Thyroid gland (tissue), 4 donors: Measurements from ENCODE around the gene RXRB. TPM values are rescaled to one million over a fixed set of nuclear protein-coding genes. Genes with fewer than 3 reads are reported as not detected.

ENCODE experiments used
- DNase-seq, 2 donors: peaks; one replicate each; pipeline ENCODE4 v3.0.0-alpha.2; 2019
- H3K27ac ChIP-seq, 3 donors: fragments of 200-600 bp; sonication (generic); 1 replicate in 2 of 3; 2 replicates in 1 of 3; pipeline ENCODE4 v1.5.1; 2016 to 2019; ENCODE audit warnings: mild to moderate bottlenecking in 1 of 3, moderate library complexity in 1 of 3
- H3K27me3 ChIP-seq: fragments of 200-600 bp; sonication (generic); one replicate; pipeline ENCODE4 v1.5.1; 2019
- H3K36me3 ChIP-seq, 2 donors: fragments of 200-600 bp; sonication (generic); one replicate each; pipeline ENCODE4 v1.5.1; 2016 to 2019
- H3K4me1 ChIP-seq, 2 donors: fragments of 200-600 bp; sonication (generic); one replicate each; pipeline ENCODE4 v1.5.1; 2017 to 2019
- H3K4me3 ChIP-seq, 3 donors: fragments of 200-600 bp; sonication (generic); replicated peaks in 1 of 3; 1 replicate in 2 of 3; 2 replicates in 1 of 3; pipeline ENCODE4 v1.5.1; 2016; ENCODE audit warnings: mild to moderate bottlenecking in 1 of 3
- H3K9me3 ChIP-seq: fragments of 200-600 bp; sonication (generic); one replicate; pipeline ENCODE4 v1.5.1; 2017
- CTCF ChIP-seq, 6 experiments: fragments of 200-600 bp in 3 of 6; fragments of 450-650 bp in 3 of 6; sonication (generic) in 3 of 6; IDR thresholded peaks; one replicate each; pipeline ENCODE4 v1.5.1; 2016 to 2019; ENCODE audit warnings: antibody characterized with exemption in 6 of 6, mild to moderate bottlenecking in 2 of 6, inconsistent platforms in 1 of 6, moderate library complexity in 1 of 6
- POLR2A ChIP-seq, 2 donors: fragments of 450-650 bp; IDR thresholded peaks; one replicate each; pipeline ENCODE4 v1.6.1; 2017; ENCODE audit warnings: antibody characterized with exemption in 2 of 2, mild to moderate bottlenecking in 2 of 2, moderate library complexity in 1 of 2
- WGBS, 2 donors: methylation state at CpG; one replicate each; pipeline ENCODE4 v1.1.5; 2017; 5-methylcytosine and 5-hydroxymethylcytosine counted together
- intact Hi-C: fragments of 100-400 bp; cut with DNase I; formaldehyde crosslinking; loops from one replicate; pipeline ENCODE4 v1.15.1; 2023
- total RNA-seq, 4 donors: library from RNA; depleted of rRNA; stranded (reverse); fragments of >200 nt; gene quantifications; one replicate each; pipeline ENCODE4 v1.2.3, GENCODE V29; 2016

RXRB gene
- total RNA-seq, 4 donors from 2014 or later, result 29.6 to 46.8 (median 41.2) TPM

DNA sequence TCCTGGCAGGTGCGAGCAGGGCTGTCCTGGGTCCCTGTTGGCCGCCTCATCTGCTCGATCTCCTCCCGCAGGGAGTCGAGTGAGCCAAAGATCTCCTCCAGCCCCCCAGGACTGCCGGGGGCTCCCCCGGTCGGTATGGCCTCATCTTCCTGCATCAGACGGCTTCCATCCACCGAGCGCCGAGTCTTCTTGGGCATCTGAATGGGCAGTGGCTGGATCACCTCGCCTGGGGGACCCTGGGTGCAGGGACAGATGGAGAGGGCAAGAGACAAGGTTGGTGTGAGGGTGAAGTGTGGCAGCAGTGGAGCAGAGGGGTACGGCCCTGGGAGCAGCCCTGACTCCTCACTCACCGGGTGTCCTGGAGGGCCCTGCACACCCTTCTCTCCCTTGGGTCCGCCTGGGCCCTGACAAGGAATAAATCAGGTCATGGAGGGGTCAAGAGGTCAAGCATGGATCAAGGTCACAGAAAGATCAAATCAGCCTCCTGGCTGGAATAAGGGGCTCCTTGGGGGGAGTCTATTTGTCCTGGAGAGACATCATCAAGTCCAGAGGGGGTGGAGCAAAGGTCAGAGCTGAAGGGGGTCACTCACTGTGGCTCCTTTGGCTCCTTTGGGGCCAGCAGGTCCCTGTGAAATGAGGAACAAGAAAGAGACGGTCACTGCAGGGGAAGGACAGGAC lies 34.7 kb downstream of the RXRB start:
- Histone ChIP-seq H3K27ac (no peak overlapping the region), H3K4me3 (no peak overlapping the region), H3K27me3 (no peaks in the 10 kb centered on the region), H3K4me1 (peaks cover 0 to 15% of the 10 kb centered on the region in 2 donors), H3K36me3 (no peaks in the 10 kb centered on the region), H3K9me3 (no peaks in the 10 kb centered on the region)
- no peak for TF ChIP-seq POLR2A (IDR thresholded peaks at IDR 0.05)
- no peak for TF ChIP-seq CTCF (IDR thresholded peaks at IDR 0.05)
- no peak for DNase-seq
- 87 to 94% methylated on average over 16 to 17 of the region's 17 CpGs for WGBS, 2 donors
- intact Hi-C loops, result no loop called here

GRCh38 chr6:33164665-33165373 lies 35.6 kb downstream of the RXRB start:
- 75 to 77% methylated on average over 11 to 14 of the region's 14 CpGs for WGBS, 2 donors
- no peak for DNase-seq
- intact Hi-C loops, result loop anchor here (5.0 kb wide), 2 partner anchors 32 to 82 kb away; no protein-coding TSS in a partner anchor

GRCh38 chr6:33164176-33164575 lies 36.3 kb downstream of the RXRB start:
- H3K27me3 ChIP-seq, result no peaks in the 10 kb centered on the region
- H3K4me1 ChIP-seq, result peaks cover 0 to 17% of the 10 kb centered on the region in 2 donors
- H3K4me3 ChIP-seq, result no peak overlapping the region
- no peak for DNase-seq
- no peaks in the 10 kb centered on the region for H3K36me3 ChIP-seq
- intact Hi-C loops, result loop anchor here (5.0 kb wide), 2 partner anchors 33 to 83 kb away; no protein-coding TSS in a partner anchor
- no peak for TF ChIP-seq POLR2A (IDR thresholded peaks at IDR 0.05)
- no peak for TF ChIP-seq CTCF (IDR thresholded peaks at IDR 0.05)
- H3K27ac ChIP-seq, result no peak overlapping the region
- no peaks in the 10 kb centered on the region for H3K9me3 ChIP-seq
- WGBS, 2 donors, result 70 to 71% methylated on average over 10 of the region's 10 CpGs

More at GRCh38 chr6:33164665-33165373, 35.6 kb downstream of the RXRB start:
- H3K9me3 ChIP-seq, result no peaks in the 10 kb centered on the region
- H3K27me3 ChIP-seq, result no peaks in the 10 kb centered on the region
- TF ChIP-seq CTCF (IDR thresholded peaks at IDR 0.05), result no peak
- no peak for TF ChIP-seq POLR2A (IDR thresholded peaks at IDR 0.05)
- H3K4me1 ChIP-seq, result peaks cover 0 to 17% of the 10 kb centered on the region in 2 donors
- no peak overlapping the region for H3K27ac ChIP-seq
- no peak overlapping the region for H3K4me3 ChIP-seq
- H3K36me3 ChIP-seq, result no peaks in the 10 kb centered on the region

- 82 to 91% methylated on average over 8 to 9 of the region's 10 CpGs for WGBS, 2 donors
- Histone ChIP-seq H3K4me3 (no peak overlapping the region), H3K27ac (no peak overlapping the region), H3K36me3 (no peaks in the 10 kb centered on the region), H3K4me1 (peaks cover 0 to 17% of the 10 kb centered on the region in 2 donors), H3K9me3 (no peaks in the 10 kb centered on the region), H3K27me3 (no peaks in the 10 kb centered on the region)
- no peak for TF ChIP-seq POLR2A (IDR thresholded peaks at IDR 0.05)
- DNase-seq, result no peak
- intact Hi-C loops, result loop anchor here (5.0 kb wide), 2 partner anchors 34 to 84 kb away; no protein-coding TSS in a partner anchor
Measured at GRCh38 chr6:33163540-33163939, 36.9 kb downstream of the RXRB start.

- peak; percentile 81 to 84 for DNase-seq
- WGBS, 2 donors, result 12 to 14% methylated on average over 28 of the region's 58 CpGs
- peak overlapping the region in 1 of 3 donors; percentile 32 for H3K4me3 ChIP-seq
Measured at GRCh38 chr6:33161354-33162331, 38.8 kb downstream of the RXRB start.

More at GRCh38 chr6:33161354-33162331, 38.8 kb downstream of the RXRB start:
- peaks cover 0 to 17% of the 10 kb centered on the region in 2 donors for H3K4me1 ChIP-seq
- intact Hi-C loops, result loop anchor here (5.0 kb wide), 2 partner anchors 36 to 86 kb away; no protein-coding TSS in a partner anchor
- H3K9me3 ChIP-seq, result no peaks in the 10 kb centered on the region
- no peaks in the 10 kb centered on the region for H3K36me3 ChIP-seq
- H3K27me3 ChIP-seq, result no peaks in the 10 kb centered on the region
- peak overlapping the region in 2 of 3 donors; percentile 44 to 50 for H3K27ac ChIP-seq
- TF ChIP-seq CTCF (IDR thresholded peaks at IDR 0.05), result peak; percentile 70 to 96 (median 92)
- TF ChIP-seq POLR2A (IDR thresholded peaks at IDR 0.05), result no peak
